OCI-LY7 (cell line): ENCODE measurements around the gene ANGPTL8. TPM values are rescaled to one million over a fixed set of nuclear protein-coding genes. Genes with fewer than 3 reads are reported as not detected.

ENCODE experiments used
- BruUV-seq: library from RNA; stranded (reverse); fragments of 400-500 nt; replicated peaks from 2 replicates; lab custom pipeline; 2021; lab: Mats Ljungman, UMichigan
- CTCF ChIA-PET: fragments of 300-600 bp; sonication (Branson Sonifier 250); formaldehyde crosslinking; loops from one replicate; lab custom pipeline; 2022; ENCODE audit warnings: antibody characterized with exemption; ENCODE audit not compliant: unreplicated experiment; lab: Charles Lee
- POLR2A ChIA-PET: fragments of 300-600 bp; sonication (Branson Sonifier 250); formaldehyde crosslinking; loops from one replicate; lab custom pipeline; 2022; ENCODE audit warnings: antibody characterized with exemption; lab: Charles Lee
- DNase-seq: peaks from one replicate; pipeline ENCODE4 v3.0.0-alpha.2; 2015; ENCODE audit warnings: low spot score
- H2AFZ ChIP-seq: fragments of 200-600 bp; sonication (generic), shearing (Covaris generic); 2 replicates; pipeline ENCODE4 v1.6.1; 2014; ENCODE audit warnings: mild to moderate bottlenecking, antibody characterized with exemption, low read length, moderate library complexity
- H3K27ac ChIP-seq: fragments of 200-600 bp; sonication (generic); 2 replicates; pipeline ENCODE4 v1.5.1; 2014; ENCODE audit warnings: mixed run types, low read depth, mild to moderate bottlenecking, moderate library complexity, low read length, inconsistent platforms; ENCODE audit not compliant: poor library complexity, severe bottlenecking
- H3K36me3 ChIP-seq: fragments of 200-600 bp; sonication (generic); 2 replicates; pipeline ENCODE4 v1.6.1; 2014; ENCODE audit warnings: mild to moderate bottlenecking, antibody characterized with exemption, low read length, moderate library complexity, mixed read lengths; ENCODE audit not compliant: insufficient read depth
- H3K4me1 ChIP-seq: fragments of 200-600 bp; sonication (generic); 2 replicates; pipeline ENCODE4 v1.5.1; 2014; ENCODE audit warnings: mild to moderate bottlenecking, low read length; ENCODE audit not compliant: insufficient read depth, poor library complexity, severe bottlenecking
- H3K4me2 ChIP-seq: fragments of 200-600 bp; sonication (generic); 2 replicates; pipeline ENCODE4 v1.6.1; 2014; ENCODE audit warnings: mild to moderate bottlenecking, low read length
- H3K4me3 ChIP-seq: fragments of 200-600 bp; sonication (generic); 2 replicates; pipeline ENCODE4 v1.5.1; 2014; ENCODE audit warnings: mild to moderate bottlenecking, low read depth, low read length; ENCODE audit not compliant: poor library complexity, severe bottlenecking
- H3K79me2 ChIP-seq: fragments of 200-600 bp; sonication (generic); 2 replicates; pipeline ENCODE4 v1.6.1; 2016; ENCODE audit warnings: low read depth, mild to moderate bottlenecking, low read length, moderate library complexity, mixed read lengths; ENCODE audit not compliant: insufficient read depth
- H3K9me2 ChIP-seq: fragments of 200-600 bp; sonication (generic); 2 replicates; pipeline ENCODE4 v1.6.1; 2016; ENCODE audit warnings: mild to moderate bottlenecking, low read length, mixed read lengths; ENCODE audit not compliant: insufficient read depth
- H3K9me3 ChIP-seq: fragments of 200-600 bp; sonication (generic); 2 replicates; pipeline ENCODE4 v1.6.1; 2014; ENCODE audit warnings: mild to moderate bottlenecking, mixed run types, low read length, mixed read lengths
- H4K20me1 ChIP-seq: fragments of 200-600 bp; sonication (generic); 2 replicates; pipeline ENCODE4 v1.6.1; 2014; ENCODE audit warnings: mild to moderate bottlenecking, antibody characterized with exemption, low read length, moderate library complexity, mixed read lengths; ENCODE audit not compliant: insufficient read depth
- EZH2phosphoT487 ChIP-seq: fragments of 200-600 bp; sonication (generic); IDR thresholded peaks from 2 replicates; pipeline ENCODE4 v1.6.1; 2018; ENCODE audit warnings: low read depth, borderline replicate concordance, mild to moderate bottlenecking, mixed run types, antibody characterized with exemption, low read length, moderate library complexity, mixed read lengths
- intact Hi-C: fragments of 100-400 bp; cut with micrococcal nuclease; formaldehyde crosslinking; loops from one replicate; pipeline ENCODE4 v1.10.0; 2022; ENCODE audit not compliant: unreplicated experiment
- total RNA-seq, 2 experiments: library from RNA; depleted of rRNA in 1 of 2; stranded (reverse); fragments of >200 nt in 1 of 2; shearing (Covaris generic) in 1 of 2; gene quantifications; 2 replicates each; pipeline ENCODE4 v1.2.3, GENCODE V29; 2014 to 2022
- TF ChIP-seq, protein P1 (sequence below): fragments of 200-600 bp; sonication (generic); conservative IDR thresholded peaks from 2 replicates; pipeline ENCODE4 v1.5.1; 2014; ENCODE audit warnings: mild to moderate bottlenecking, antibody characterized with exemption, low read length, moderate library complexity, mixed read lengths

Gene ANGPTL8
- total RNA-seq, 2 experiments from 2014 or later = not detected

GRCh38 chr19:11223200-11223599, 16.2 kb upstream of the ANGPTL8 start:
- H3K79me2 ChIP-seq = no peaks in the 10 kb centered on the region
- H3K9me3 ChIP-seq = no peaks in the 10 kb centered on the region
- no peak for TF ChIP-seq EZH2phosphoT487
- TF ChIP-seq, protein P1, sequence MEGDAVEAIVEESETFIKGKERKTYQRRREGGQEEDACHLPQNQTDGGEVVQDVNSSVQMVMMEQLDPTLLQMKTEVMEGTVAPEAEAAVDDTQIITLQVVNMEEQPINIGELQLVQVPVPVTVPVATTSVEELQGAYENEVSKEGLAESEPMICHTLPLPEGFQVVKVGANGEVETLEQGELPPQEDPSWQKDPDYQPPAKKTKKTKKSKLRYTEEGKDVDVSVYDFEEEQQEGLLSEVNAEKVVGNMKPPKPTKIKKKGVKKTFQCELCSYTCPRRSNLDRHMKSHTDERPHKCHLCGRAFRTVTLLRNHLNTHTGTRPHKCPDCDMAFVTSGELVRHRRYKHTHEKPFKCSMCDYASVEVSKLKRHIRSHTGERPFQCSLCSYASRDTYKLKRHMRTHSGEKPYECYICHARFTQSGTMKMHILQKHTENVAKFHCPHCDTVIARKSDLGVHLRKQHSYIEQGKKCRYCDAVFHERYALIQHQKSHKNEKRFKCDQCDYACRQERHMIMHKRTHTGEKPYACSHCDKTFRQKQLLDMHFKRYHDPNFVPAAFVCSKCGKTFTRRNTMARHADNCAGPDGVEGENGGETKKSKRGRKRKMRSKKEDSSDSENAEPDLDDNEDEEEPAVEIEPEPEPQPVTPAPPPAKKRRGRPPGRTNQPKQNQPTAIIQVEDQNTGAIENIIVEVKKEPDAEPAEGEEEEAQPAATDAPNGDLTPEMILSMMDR = no peak
- no TSS peak for BruUV-seq
- no peak overlapping the region for H2AFZ ChIP-seq
- H3K4me3 ChIP-seq = no peak overlapping the region
- ChIA-PET CTCF (no interaction called here), POLR2A (no interaction called here)
- H3K27ac ChIP-seq = no peak overlapping the region
- H3K9me2 ChIP-seq = no peaks in the 10 kb centered on the region
- DNase-seq = no peak
- intact Hi-C loops = no loop called here
- H3K36me3 ChIP-seq = peaks cover 15% of the 10 kb centered on the region
- H4K20me1 ChIP-seq = no peaks in the 10 kb centered on the region
- peaks cover 5% of the 10 kb centered on the region for H3K4me1 ChIP-seq
- H3K4me2 ChIP-seq = no peak overlapping the region

DNA sequence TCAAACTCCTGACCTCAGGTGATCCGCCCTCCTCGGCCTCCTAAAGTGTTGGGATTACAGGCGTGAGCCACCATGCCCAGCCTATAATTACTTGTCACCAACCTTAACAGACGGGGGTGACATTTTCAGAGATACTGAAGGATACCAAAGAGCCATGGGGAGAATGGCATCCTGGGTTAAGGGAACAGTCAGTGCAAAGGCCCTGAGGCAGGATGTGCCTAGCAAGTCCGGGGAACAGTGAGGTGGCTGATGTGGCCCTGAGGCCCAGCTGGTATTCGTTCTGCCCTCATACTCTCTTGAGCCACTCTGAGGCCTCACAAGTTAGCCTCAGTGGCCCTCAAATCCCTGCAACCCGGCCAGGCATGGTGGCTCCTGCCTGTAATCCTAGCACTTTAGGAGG, 15.0 kb upstream of the ANGPTL8 start:
- H3K4me1 ChIP-seq = peaks cover 5% of the 10 kb centered on the region
- H3K79me2 ChIP-seq = no peaks in the 10 kb centered on the region
- H2AFZ ChIP-seq = no peak overlapping the region
- no peak for DNase-seq
- BruUV-seq = no TSS peak
- H3K9me3 ChIP-seq = no peaks in the 10 kb centered on the region
- intact Hi-C loops = no loop called here
- peaks cover 15% of the 10 kb centered on the region for H3K36me3 ChIP-seq
- no peak overlapping the region for H3K4me3 ChIP-seq
- no peak overlapping the region for H3K4me2 ChIP-seq
- no peaks in the 10 kb centered on the region for H4K20me1 ChIP-seq
- no peaks in the 10 kb centered on the region for H3K9me2 ChIP-seq
- TF ChIP-seq, protein P1 = no peak
- no peak for TF ChIP-seq EZH2phosphoT487
- POLR2A ChIA-PET = no interaction called here
- CTCF ChIA-PET = no interaction called here
- H3K27ac ChIP-seq = no peak overlapping the region

- ChIA-PET POLR2A (no interaction called here), CTCF (interaction anchor here (0.6 kb wide), 1 partner anchor 18 kb away, joined by 3 read pairs; no protein-coding TSS in a partner anchor)
- Histone ChIP-seq H3K4me2 (no peak overlapping the region), H2AFZ (no peak overlapping the region), H3K4me3 (no peak overlapping the region), H4K20me1 (no peaks in the 10 kb centered on the region), H3K9me2 (no peaks in the 10 kb centered on the region), H3K27ac (no peak overlapping the region), H3K4me1 (peaks cover 5% of the 10 kb centered on the region), H3K79me2 (no peaks in the 10 kb centered on the region), H3K36me3 (peaks cover 15% of the 10 kb centered on the region), H3K9me3 (no peaks in the 10 kb centered on the region)
- no TSS peak for BruUV-seq
- no peak for DNase-seq
- intact Hi-C loops = no loop called here
- TF ChIP-seq, protein P1 = no peak
- no peak for TF ChIP-seq EZH2phosphoT487
These were observed 14.2 kb upstream of the ANGPTL8 start for GRCh38 chr19:11225172-11225571.
